Stimulated activated CD8-positive, alpha-beta memory T cell treated with anti-CD3 and anti-CD28 coated beads, Interleukin-4, amount 100 ng/mL, for 4 hours (primary cell): ENCODE data around the gene ST3GAL5.

Source experiments
- DNase-seq, 2 donors: peaks; one replicate each; pipeline ENCODE4 v3.0.0-alpha.2; 2020; ENCODE audit warnings: low read depth in 2 of 2, low spot score in 1 of 2

ST3GAL5 gene

GRCh38 chr2:85811180-85812093 lies 77.4 kb downstream of the ST3GAL5 start:
- DNase-seq, result no peak

GRCh38 chr2:85810371-85811179 lies 78.2 kb downstream of the ST3GAL5 start:
- no peak for DNase-seq

GRCh38 chr2:85807756-85808155 lies 81.0 kb downstream of the ST3GAL5 start:
- no peak for DNase-seq

GRCh38 chr2:85806358-85807118 lies 82.3 kb downstream of the ST3GAL5 start:
- DNase-seq, result no peak

- DNase-seq, result no peak
Observed at GRCh38 chr2:85804583-85804982, 84.2 kb downstream of the ST3GAL5 start.

GRCh38 chr2:85803704-85804425 lies 84.9 kb downstream of the ST3GAL5 start:
- DNase-seq, result no peak

- DNase-seq, result no peak
Observed at GRCh38 chr2:85802354-85803103, 86.3 kb downstream of the ST3GAL5 start.

- no peak for DNase-seq
Observed at GRCh38 chr2:85801871-85802270, 86.9 kb downstream of the ST3GAL5 start.

- no peak for DNase-seq
Observed at GRCh38 chr2:85800586-85800985, 88.2 kb downstream of the ST3GAL5 start.

GRCh38 chr2:85799215-85799956 lies 89.4 kb downstream of the ST3GAL5 start:
- DNase-seq, result no peak

- DNase-seq, result no peak
Observed at GRCh38 chr2:85797921-85798320, 90.9 kb downstream of the ST3GAL5 start.

GRCh38 chr2:85797263-85797660 lies 91.5 kb downstream of the ST3GAL5 start:
- DNase-seq, result no peak

- DNase-seq, result no peak
Observed at GRCh38 chr2:85796341-85797262, 92.2 kb downstream of the ST3GAL5 start.

- no peak for DNase-seq
Observed at GRCh38 chr2:85796046-85796340, 92.8 kb downstream of the ST3GAL5 start.

- no peak for DNase-seq
Observed at GRCh38 chr2:85795331-85796045, 93.3 kb downstream of the ST3GAL5 start.

GRCh38 chr2:85794491-85795121 lies 94.2 kb downstream of the ST3GAL5 start:
- no peak for DNase-seq

GRCh38 chr2:85794038-85794441 lies 94.8 kb downstream of the ST3GAL5 start:
- no peak for DNase-seq
